HepG2 (cell line): ENCODE measurements around the gene NACC2. TPM values are rescaled to one million over a fixed set of nuclear protein-coding genes. Genes with fewer than 3 reads are reported as not detected.

Experiments
- ARID5B ChIP-seq: IDR thresholded peaks from 2 replicates; pipeline ENCODE4 v1.4.0; 2020; ENCODE audit warnings: mild to moderate bottlenecking, missing genetic modification reagents
- FOXK1 ChIP-seq: sonication (generic); formaldehyde crosslinking; IDR thresholded peaks from 2 replicates; pipeline ENCODE4 v1.4.0; 2020; ENCODE audit warnings: low read depth, missing genetic modification reagents, borderline replicate concordance
- FOXP1 ChIP-seq, 2 experiments: fragments of 450-650 bp in 1 of 2; IDR thresholded peaks; 2 replicates each; pipeline ENCODE4 v1.6.1; 2017 to 2018; ENCODE audit warnings: antibody characterized with exemption in 1 of 2
- GTF3A ChIP-seq: sonication (generic); formaldehyde crosslinking; conservative IDR thresholded peaks from 2 replicates; pipeline ENCODE4 v1.4.0; 2020; ENCODE audit warnings: mild to moderate bottlenecking, missing genetic modification reagents
- HHEX ChIP-seq: IDR thresholded peaks from 2 replicates; pipeline ENCODE4 v1.6.1; 2016; ENCODE audit warnings: control low read depth
- MIER3 ChIP-seq: IDR thresholded peaks from 2 replicates; pipeline ENCODE4 v1.6.1; 2016; ENCODE audit warnings: missing compliant biosample characterization, borderline replicate concordance
- PHF21A ChIP-seq: sonication (generic); formaldehyde crosslinking; IDR thresholded peaks from 2 replicates; pipeline ENCODE4 v1.5.0; 2020; ENCODE audit warnings: mild to moderate bottlenecking, missing genetic modification reagents
- RAD51 ChIP-seq: fragments of 450-650 bp; IDR thresholded peaks from 2 replicates; pipeline ENCODE4 v1.6.1; 2016; ENCODE audit warnings: borderline replicate concordance
- SMAD1 ChIP-seq: sonication (generic); formaldehyde crosslinking; IDR thresholded peaks from 2 replicates; pipeline ENCODE4 v1.4.0; 2020; ENCODE audit warnings: missing genetic modification reagents, low read depth, mild to moderate bottlenecking, borderline replicate concordance
- TAF1 ChIP-seq: sonication (generic); formaldehyde crosslinking; IDR thresholded peaks from 2 replicates; pipeline ENCODE4 v1.4.0; 2020; ENCODE audit warnings: missing genetic modification reagents
- TARDBP ChIP-seq: sonication (generic); formaldehyde crosslinking; IDR thresholded peaks from 2 replicates; pipeline ENCODE4 v1.8.0; 2022; ENCODE audit warnings: mild to moderate bottlenecking, missing genetic modification reagents
- TCF7L2 ChIP-seq: IDR thresholded peaks from 2 replicates; pipeline ENCODE4 v1.6.1; 2011; ENCODE audit warnings: mild to moderate bottlenecking, low read depth, low read length, moderate library complexity
- ZFP1 ChIP-seq: IDR thresholded peaks from 2 replicates; pipeline ENCODE4 v1.6.1; 2016
- ZNF335 ChIP-seq: sonication (generic); formaldehyde crosslinking; IDR thresholded peaks from 2 replicates; pipeline ENCODE4 v1.4.0; 2020; ENCODE audit warnings: missing genetic modification reagents
- ZNF44 ChIP-seq: sonication (generic); formaldehyde crosslinking; IDR thresholded peaks from 2 replicates; pipeline ENCODE4 v1.5.1; 2020; ENCODE audit warnings: mild to moderate bottlenecking, missing genetic modification reagents
- ZNF639 ChIP-seq: conservative IDR thresholded peaks from 2 replicates; pipeline ENCODE4 v1.6.1; 2018; ENCODE audit warnings: missing genetic modification reagents
- ZNF703 ChIP-seq: sonication (generic); formaldehyde crosslinking; IDR thresholded peaks from 2 replicates; pipeline ENCODE4 v1.5.1; 2020; ENCODE audit warnings: missing genetic modification reagents, mild to moderate bottlenecking, moderate library complexity, borderline replicate concordance
- ZNF790 ChIP-seq: sonication (generic); formaldehyde crosslinking; IDR thresholded peaks from 2 replicates; pipeline ENCODE4 v1.8.0; 2022; ENCODE audit warnings: missing genetic modification reagents, mild to moderate bottlenecking, borderline replicate concordance
- polyA plus RNA-seq, 8 experiments: library from polyadenylated mRNA; depleted of rRNA in 3 of 8; stranded (reverse) in 7 of 8; unstranded in 1 of 8; fragments of >200 nt; fragmentation: Illumina TruSeq in 4 of 8; extraction: Trizol in 4 of 8; gene quantifications; 2 replicates each; pipeline versions ENCODE4 v1.2.1 to v1.2.3, GENCODE V29; 2011 to 2016; ENCODE audit warnings: low read depth in 4 of 8, missing spikeins in 1 of 8, mixed read lengths in 1 of 8; ENCODE audit not compliant: insufficient read depth in 1 of 8
- total RNA-seq, 5 experiments: library from RNA; depleted of rRNA; stranded (reverse); fragments of >200 nt; fragmentation: Illumina TruSeq; extraction: Trizol; gene quantifications; 2 replicates each; pipeline ENCODE4 v1.2.3, GENCODE V29; 2016; ENCODE audit warnings: low read depth in 1 of 5
- TF ChIP-seq, protein P1 (sequence below): sonication (generic); formaldehyde crosslinking; IDR thresholded peaks from 2 replicates; pipeline ENCODE4 v1.8.1; 2023; ENCODE audit warnings: mild to moderate bottlenecking, moderate library complexity, missing genetic modification reagents
- TF ChIP-seq, protein P2 (sequence below): sonication (generic); formaldehyde crosslinking; IDR thresholded peaks from 2 replicates; pipeline ENCODE4 v1.4.0; 2020; ENCODE audit warnings: mild to moderate bottlenecking, missing genetic modification reagents
- TF ChIP-seq, protein P3 (sequence below): sonication (generic); formaldehyde crosslinking; IDR thresholded peaks from 2 replicates; pipeline ENCODE4 v1.4.0; 2020; ENCODE audit warnings: mild to moderate bottlenecking, missing genetic modification reagents
- TF ChIP-seq, protein P4 (sequence below): sonication (generic); formaldehyde crosslinking; IDR thresholded peaks from 2 replicates; pipeline ENCODE4 v1.5.0; 2020; ENCODE audit warnings: mild to moderate bottlenecking, missing genetic modification reagents, moderate library complexity

The NACC2 gene
- total and polyA plus RNA-seq, 2 of the 13 experiments (the other 11 are each of a cell fraction or from before 2014, with no cell fraction given), result 5.9 to 12.3 TPM

DNA sequence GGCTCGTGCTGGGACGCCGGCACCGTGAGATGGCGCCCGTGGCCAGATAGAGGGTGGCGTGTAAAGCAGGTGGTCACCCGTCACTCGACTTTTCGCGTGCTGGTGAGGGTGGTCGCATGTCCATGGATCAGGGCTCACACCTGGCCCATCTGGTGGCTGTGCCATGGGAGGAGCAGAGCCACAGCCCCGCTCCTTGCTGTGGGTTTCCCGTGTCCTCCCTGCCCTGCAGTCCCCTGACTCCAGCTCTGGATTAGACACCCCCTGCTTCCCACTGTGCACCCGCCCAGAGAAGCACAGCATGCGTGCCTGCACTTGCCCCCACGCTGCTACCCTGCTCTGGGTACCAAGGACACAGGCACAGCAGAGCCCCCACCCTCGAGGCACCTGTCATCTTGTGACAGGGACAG, 25.4 kb upstream of the NACC2 start (continued):
- TF ChIP-seq ARID5B (CRISPR knock-in tag), result no peak
- no peak for TF ChIP-seq FOXP1 (IDR thresholded peaks at IDR 0.05)
- no peak for TF ChIP-seq FOXP1 (CRISPR knock-in tag; IDR thresholded peaks at IDR 0.05)
- TF ChIP-seq ZNF639 (CRISPR knock-in tag), result no peak
- TF ChIP-seq SMAD1 (CRISPR knock-in tag), result no peak
- TF ChIP-seq, protein P1, sequence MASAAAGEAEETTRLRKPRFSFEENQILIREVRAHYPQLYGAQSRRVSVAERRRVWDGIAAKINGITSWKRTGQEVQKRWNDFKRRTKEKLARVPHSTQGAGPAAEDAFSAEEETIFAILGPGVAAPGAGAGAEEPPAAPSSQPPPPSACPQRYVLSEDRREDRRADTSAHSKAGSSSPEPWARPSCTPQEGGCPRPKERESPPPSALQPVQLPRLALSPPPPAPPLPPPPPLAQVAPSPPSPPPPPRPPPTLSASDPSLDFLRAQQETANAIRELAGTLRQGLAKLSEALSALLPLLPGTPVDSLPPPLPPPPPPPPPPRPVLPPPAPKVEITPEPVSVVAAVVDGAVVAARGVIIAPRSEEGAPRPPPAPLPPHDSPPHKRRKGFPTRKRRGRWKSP (CRISPR knock-in tag), result no peak
- no peak for TF ChIP-seq ZFP1
- no peak for TF ChIP-seq TCF7L2
- TF ChIP-seq, protein P2, sequence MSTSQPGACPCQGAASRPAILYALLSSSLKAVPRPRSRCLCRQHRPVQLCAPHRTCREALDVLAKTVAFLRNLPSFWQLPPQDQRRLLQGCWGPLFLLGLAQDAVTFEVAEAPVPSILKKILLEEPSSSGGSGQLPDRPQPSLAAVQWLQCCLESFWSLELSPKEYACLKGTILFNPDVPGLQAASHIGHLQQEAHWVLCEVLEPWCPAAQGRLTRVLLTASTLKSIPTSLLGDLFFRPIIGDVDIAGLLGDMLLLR, result no peak
- 0 out of 2 replicates have a peak, but pooled peaks have one; percentile 24 for TF ChIP-seq TARDBP
- TF ChIP-seq ZNF335, result no peak
- no peak for TF ChIP-seq HHEX (CRISPR knock-in tag)
- TF ChIP-seq, protein P3, sequence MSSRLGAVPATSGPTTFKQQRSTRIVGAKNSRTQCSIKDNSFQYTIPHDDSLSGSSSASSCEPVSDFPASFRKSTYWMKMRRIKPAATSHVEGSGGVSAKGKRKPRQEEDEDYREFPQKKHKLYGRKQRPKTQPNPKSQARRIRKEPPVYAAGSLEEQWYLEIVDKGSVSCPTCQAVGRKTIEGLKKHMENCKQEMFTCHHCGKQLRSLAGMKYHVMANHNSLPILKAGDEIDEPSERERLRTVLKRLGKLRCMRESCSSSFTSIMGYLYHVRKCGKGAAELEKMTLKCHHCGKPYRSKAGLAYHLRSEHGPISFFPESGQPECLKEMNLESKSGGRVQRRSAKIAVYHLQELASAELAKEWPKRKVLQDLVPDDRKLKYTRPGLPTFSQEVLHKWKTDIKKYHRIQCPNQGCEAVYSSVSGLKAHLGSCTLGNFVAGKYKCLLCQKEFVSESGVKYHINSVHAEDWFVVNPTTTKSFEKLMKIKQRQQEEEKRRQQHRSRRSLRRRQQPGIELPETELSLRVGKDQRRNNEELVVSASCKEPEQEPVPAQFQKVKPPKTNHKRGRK (CRISPR knock-in tag), result no peak
- TF ChIP-seq RAD51, result no peak
- TF ChIP-seq TAF1, result no peak
- TF ChIP-seq ZNF44 (CRISPR knock-in tag), result no peak
- TF ChIP-seq, protein P4, sequence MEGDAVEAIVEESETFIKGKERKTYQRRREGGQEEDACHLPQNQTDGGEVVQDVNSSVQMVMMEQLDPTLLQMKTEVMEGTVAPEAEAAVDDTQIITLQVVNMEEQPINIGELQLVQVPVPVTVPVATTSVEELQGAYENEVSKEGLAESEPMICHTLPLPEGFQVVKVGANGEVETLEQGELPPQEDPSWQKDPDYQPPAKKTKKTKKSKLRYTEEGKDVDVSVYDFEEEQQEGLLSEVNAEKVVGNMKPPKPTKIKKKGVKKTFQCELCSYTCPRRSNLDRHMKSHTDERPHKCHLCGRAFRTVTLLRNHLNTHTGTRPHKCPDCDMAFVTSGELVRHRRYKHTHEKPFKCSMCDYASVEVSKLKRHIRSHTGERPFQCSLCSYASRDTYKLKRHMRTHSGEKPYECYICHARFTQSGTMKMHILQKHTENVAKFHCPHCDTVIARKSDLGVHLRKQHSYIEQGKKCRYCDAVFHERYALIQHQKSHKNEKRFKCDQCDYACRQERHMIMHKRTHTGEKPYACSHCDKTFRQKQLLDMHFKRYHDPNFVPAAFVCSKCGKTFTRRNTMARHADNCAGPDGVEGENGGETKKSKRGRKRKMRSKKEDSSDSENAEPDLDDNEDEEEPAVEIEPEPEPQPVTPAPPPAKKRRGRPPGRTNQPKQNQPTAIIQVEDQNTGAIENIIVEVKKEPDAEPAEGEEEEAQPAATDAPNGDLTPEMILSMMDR, result no peak
- no peak for TF ChIP-seq PHF21A (CRISPR knock-in tag)
- TF ChIP-seq ZNF703 (CRISPR knock-in tag), result no peak
- TF ChIP-seq MIER3, result no peak
- TF ChIP-seq FOXK1 (CRISPR knock-in tag), result no peak
- no peak for TF ChIP-seq GTF3A (CRISPR knock-in tag)
- no peak for TF ChIP-seq ZNF790 (CRISPR knock-in tag)
